Calu3 (cell line): Measurements from ENCODE around the gene GNB1L. TPM values are rescaled to one million over a fixed set of nuclear protein-coding genes. Genes with fewer than 3 reads are reported as not detected.

Experiments used
- BruUV-seq: library from RNA; stranded (reverse); fragments of 400-500 nt; replicated peaks from 2 replicates; lab custom pipeline; 2021; lab: Mats Ljungman, UMichigan
- CTCF ChIA-PET: fragments of 300-600 bp; sonication (Branson Sonifier 250); formaldehyde crosslinking; loops from one replicate; lab custom pipeline; 2022; ENCODE audit warnings: antibody characterized with exemption; lab: Charles Lee
- DNase-seq: peaks from one replicate; pipeline ENCODE4 v3.0.0; 2022
- H3K27ac Mint-ChIP-seq: one replicate; pipeline ENCODE4 v1.8.0; 2022; ENCODE audit warnings: mixed read lengths; ENCODE audit not compliant: unreplicated experiment
- H3K27me3 Mint-ChIP-seq: one replicate; pipeline ENCODE4 v1.8.0; 2022; ENCODE audit warnings: mixed read lengths; ENCODE audit not compliant: unreplicated experiment
- H3K36me3 Mint-ChIP-seq: one replicate; pipeline ENCODE4 v1.8.0; 2022; ENCODE audit warnings: mild to moderate bottlenecking, moderate library complexity, mixed read lengths; ENCODE audit not compliant: insufficient read depth, unreplicated experiment
- H3K4me1 Mint-ChIP-seq: one replicate; pipeline ENCODE4 v1.8.0; 2022; ENCODE audit warnings: mild to moderate bottlenecking, low read depth, mixed read lengths; ENCODE audit not compliant: unreplicated experiment
- H3K4me3 Mint-ChIP-seq: one replicate; pipeline ENCODE4 v1.8.0; 2022; ENCODE audit warnings: mild to moderate bottlenecking, low read depth, moderate library complexity, mixed read lengths; ENCODE audit not compliant: unreplicated experiment
- H3K9me3 Mint-ChIP-seq: one replicate; pipeline ENCODE4 v1.8.0; 2022; ENCODE audit warnings: low read depth, mixed read lengths; ENCODE audit not compliant: unreplicated experiment
- CTCF ChIP-seq: fragments of 200-600 bp; IDR thresholded peaks from one replicate; pipeline ENCODE4 v1.8.0; 2022; ENCODE audit warnings: antibody characterized with exemption; ENCODE audit not compliant: unreplicated experiment
- intact Hi-C: fragments of 100-400 bp; cut with micrococcal nuclease; formaldehyde crosslinking; loops from one replicate; pipeline ENCODE4 v1.10.0; 2022; ENCODE audit not compliant: unreplicated experiment
- total RNA-seq: library from RNA; stranded (reverse); gene quantifications from 2 replicates; pipeline ENCODE4 v1.2.3, GENCODE V29; 2022

Gene GNB1L
- total RNA-seq, 1 experiment from 2014 or later = 13.0 TPM

DNA sequence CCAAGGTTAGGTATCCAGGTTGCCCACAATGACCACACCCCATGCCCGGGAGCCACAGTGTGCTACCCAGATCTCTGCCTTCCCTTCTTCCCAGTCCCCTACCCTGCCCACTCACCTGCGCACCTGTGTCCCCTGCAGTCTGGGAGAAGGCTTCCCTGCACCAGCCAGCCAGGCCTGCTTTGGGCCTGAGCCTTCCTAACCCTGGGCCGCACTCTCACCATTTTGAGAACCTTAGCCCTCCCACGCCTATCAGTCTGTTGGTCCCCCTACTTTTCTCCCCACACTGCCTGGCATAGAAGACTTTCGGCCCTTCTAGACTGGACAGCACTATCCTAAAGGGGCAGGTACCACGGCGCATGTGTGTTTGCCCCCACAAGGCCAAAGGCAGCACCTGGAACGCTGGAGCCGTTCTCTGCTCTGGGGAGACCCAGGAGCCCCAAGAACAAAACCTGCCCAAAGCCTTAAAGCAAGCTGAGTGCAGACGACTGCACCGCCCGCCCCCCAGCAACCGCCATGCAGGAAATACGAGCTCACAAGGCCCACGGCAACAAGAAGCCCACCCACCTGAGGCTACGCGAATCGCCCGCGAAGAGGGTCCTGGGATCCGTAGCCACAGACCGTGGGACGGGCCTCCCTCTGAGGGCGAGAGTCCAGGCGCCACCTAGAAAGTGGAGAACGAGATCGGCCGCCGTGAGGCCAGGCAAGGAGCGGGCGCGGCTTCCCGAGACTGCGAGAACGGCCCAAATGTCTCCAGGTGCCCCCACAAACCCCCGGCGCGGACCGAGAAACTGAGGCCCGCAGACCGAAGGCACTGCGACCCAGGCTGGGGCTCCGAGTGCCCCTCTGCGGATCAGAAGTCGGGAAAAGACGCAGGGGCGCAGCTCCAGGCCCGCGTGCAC is 546 bp downstream of the GNB1L start:
- intact Hi-C loops = loop anchor here (2.0 kb wide), 2 partner anchors 27 to 47 kb away; no protein-coding TSS in a partner anchor
- DNase-seq = no peak
- no peak for TF ChIP-seq CTCF
- Mint-ChIP-seq H3K27me3 (no peaks in the 10 kb centered on the region), H3K27ac (peak overlapping the region; percentile 28), H3K9me3 (no peaks in the 10 kb centered on the region), H3K36me3 (peaks cover 55% of the 10 kb centered on the region), H3K4me1 (peaks cover 46% of the 10 kb centered on the region), H3K4me3 (peak overlapping the region; percentile 95)
- CTCF ChIA-PET = interaction anchor here (0.7 kb wide), 1 partner anchor 56 kb away, joined by 3 read pairs; no protein-coding TSS in a partner anchor
- BruUV-seq = no TSS peak

DNA sequence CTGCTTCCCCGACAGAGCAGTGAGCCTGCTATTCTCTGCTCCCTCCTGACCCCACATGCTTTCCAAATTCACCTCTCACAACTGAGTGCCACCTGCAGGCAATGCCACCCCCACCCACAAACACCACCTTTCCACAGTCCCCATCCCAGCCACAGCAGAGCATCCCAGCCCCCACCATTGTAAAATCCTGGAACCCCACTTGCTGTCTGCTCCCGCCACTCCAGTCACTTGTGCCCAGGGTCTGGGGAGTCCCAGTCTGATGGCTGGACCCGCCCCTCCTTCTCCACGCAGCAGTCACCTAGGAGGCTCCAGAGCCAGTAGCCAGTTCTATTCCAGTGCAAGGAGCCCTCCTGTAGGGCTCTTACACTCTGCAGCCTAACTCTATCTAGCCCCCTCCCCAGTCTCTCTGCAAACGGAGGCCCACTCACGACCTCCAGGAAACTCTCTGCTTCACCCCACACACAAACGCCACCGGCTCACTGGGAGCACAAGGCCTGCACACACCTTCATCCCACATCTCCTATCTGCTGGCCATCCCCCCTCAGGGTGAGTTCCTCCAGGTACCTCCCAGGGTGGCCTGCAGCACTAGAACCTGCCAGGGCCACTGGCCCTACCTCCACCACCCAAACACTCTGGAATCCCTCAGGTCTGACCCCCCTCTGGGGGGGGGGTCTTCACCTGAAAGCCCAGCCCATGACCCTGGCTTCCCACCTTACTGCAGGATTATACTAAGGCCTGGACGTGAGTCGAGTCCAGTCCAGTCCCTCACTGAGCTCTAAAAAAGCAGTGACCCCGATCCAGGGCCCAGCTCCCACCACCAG is 1.4 kb downstream of the GNB1L start:
- peak overlapping the region; percentile 95 for H3K4me3 Mint-ChIP-seq
- BruUV-seq = no TSS peak
- CTCF ChIA-PET = no interaction called here
- no peaks in the 10 kb centered on the region for H3K9me3 Mint-ChIP-seq
- no peak for TF ChIP-seq CTCF
- intact Hi-C loops = no loop called here
- no peak for DNase-seq
- H3K36me3 Mint-ChIP-seq = peaks cover 61% of the 10 kb centered on the region
- H3K27ac Mint-ChIP-seq = peak overlapping the region; percentile 28
- no peaks in the 10 kb centered on the region for H3K27me3 Mint-ChIP-seq
- peaks cover 54% of the 10 kb centered on the region for H3K4me1 Mint-ChIP-seq

GRCh38 chr22:19852177-19852781 is 2.4 kb downstream of the GNB1L start:
- no peak for DNase-seq
- no peaks in the 10 kb centered on the region for H3K27me3 Mint-ChIP-seq
- H3K4me1 Mint-ChIP-seq = peaks cover 63% of the 10 kb centered on the region
- H3K4me3 Mint-ChIP-seq = peak overlapping the region; percentile 95
- BruUV-seq = no TSS peak
- no peak for TF ChIP-seq CTCF
- peaks cover 68% of the 10 kb centered on the region for H3K36me3 Mint-ChIP-seq
- intact Hi-C loops = no loop called here
- CTCF ChIA-PET = no interaction called here
- no peaks in the 10 kb centered on the region for H3K9me3 Mint-ChIP-seq
- no peak overlapping the region for H3K27ac Mint-ChIP-seq
